Fibroblast of villous mesenchyme (primary cell): ENCODE measurements around the gene SORL1. TPM values are rescaled to one million over a fixed set of nuclear protein-coding genes. Genes with fewer than 3 reads are reported as not detected.

Experiments
- DNase-seq: peaks from one replicate; pipeline ENCODE4 v3.0.0-alpha.2; 2010; ENCODE audit warnings: low read depth
- H3K4me3 ChIP-seq: 2 replicates; pipeline ENCODE4 v1.5.1; 2011; ENCODE audit warnings: low read depth, mild to moderate bottlenecking, low read length
- CTCF ChIP-seq: IDR thresholded peaks from 2 replicates; pipeline ENCODE4 v1.5.1; 2012; ENCODE audit warnings: low read depth, mild to moderate bottlenecking, low read length; ENCODE audit not compliant: insufficient read depth
- total RNA-seq: library from RNA; depleted of rRNA; stranded (reverse); fragments of >200 nt; gene quantifications from 2 replicates; pipeline ENCODE4 v1.2.3, GENCODE V29; 2012

The SORL1 gene
- total RNA-seq, 1 donor: 0.43 TPM

- no peak for DNase-seq
- H3K4me3 ChIP-seq: no peak overlapping the region
- TF ChIP-seq CTCF: no peak
Measured at GRCh38 chr11:121412711-121413415, 39.3 kb upstream of the SORL1 start.

GRCh38 chr11:121414141-121414913 is 37.8 kb upstream of the SORL1 start:
- TF ChIP-seq CTCF: no peak
- DNase-seq: no peak
- H3K4me3 ChIP-seq: no peak overlapping the region

GRCh38 chr11:121415856-121416255 is 36.3 kb upstream of the SORL1 start:
- no peak for TF ChIP-seq CTCF
- DNase-seq: peak; percentile 5
- no peak overlapping the region for H3K4me3 ChIP-seq

GRCh38 chr11:121417055-121417551 is 35.0 kb upstream of the SORL1 start:
- TF ChIP-seq CTCF: no peak
- no peak overlapping the region for H3K4me3 ChIP-seq
- DNase-seq: peak; percentile 85

- no peak overlapping the region for H3K4me3 ChIP-seq
- no peak for TF ChIP-seq CTCF
- no peak for DNase-seq
Measured at GRCh38 chr11:121417607-121418006, 34.5 kb upstream of the SORL1 start.

GRCh38 chr11:121418625-121419114 is 33.4 kb upstream of the SORL1 start:
- DNase-seq: no peak
- no peak for TF ChIP-seq CTCF
- H3K4me3 ChIP-seq: no peak overlapping the region
